HUDEP-2 (cell line): ENCODE data around the gene SZT2.
"Not testable (repeated sequence)": the region's sequence is repeated elsewhere in the genome, so short reads cannot be mapped to it uniquely, and the experiment has no call there.

ENCODE experiments used
- DNase-seq, 76 experiments: peaks; one replicate each; lab custom pipeline; 2025; ENCODE audit not compliant: unreplicated experiment in 76 of 76; lab: John Stamatoyannopoulos, UW

The SZT2 gene

GRCh38 chr1:43383449-43383848, 6.2 kb upstream of the SZT2 start:
- peak in 1 of 76 experiments; percentile 7 for DNase-seq

- DNase-seq = no peak
These were observed 3.0 kb upstream of the SZT2 start for GRCh38 chr1:43386676-43387075.

GRCh38 chr1:43387976-43388599, 1.6 kb upstream of the SZT2 start:
- DNase-seq = no peak

- no peak for DNase-seq
These were observed 1.1 kb upstream of the SZT2 start for GRCh38 chr1:43388613-43389012.

- no peak for DNase-seq
These were observed 3.0 kb downstream of the SZT2 start for GRCh38 chr1:43392702-43393101.

DNA sequence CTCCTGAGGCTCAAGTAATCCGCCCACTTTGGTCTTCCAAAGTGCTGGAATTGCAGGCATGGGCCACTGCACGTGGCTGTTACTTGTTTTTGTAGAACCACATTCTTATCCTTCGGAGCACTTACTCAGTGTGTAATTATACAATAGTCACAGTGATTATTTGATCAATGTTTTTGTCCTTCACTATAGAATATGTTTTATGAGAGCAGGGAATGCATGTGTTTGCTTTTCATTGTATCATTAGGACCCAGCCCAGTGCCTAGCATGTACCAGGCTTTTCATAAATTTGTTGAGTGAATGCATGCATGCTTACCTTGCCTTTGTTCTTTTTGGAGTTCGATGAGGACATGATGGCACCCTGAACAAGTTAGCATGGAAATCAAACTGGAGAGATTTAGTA, 5.8 kb downstream of the SZT2 start:
- DNase-seq = no peak

GRCh38 chr1:43396059-43396458, 6.4 kb downstream of the SZT2 start:
- DNase-seq = no peak

- peak in 3 of 76 experiments; percentile 10 to 49 (median 21) for DNase-seq
These were observed 8.5 kb downstream of the SZT2 start for GRCh38 chr1:43398227-43398626.

DNA sequence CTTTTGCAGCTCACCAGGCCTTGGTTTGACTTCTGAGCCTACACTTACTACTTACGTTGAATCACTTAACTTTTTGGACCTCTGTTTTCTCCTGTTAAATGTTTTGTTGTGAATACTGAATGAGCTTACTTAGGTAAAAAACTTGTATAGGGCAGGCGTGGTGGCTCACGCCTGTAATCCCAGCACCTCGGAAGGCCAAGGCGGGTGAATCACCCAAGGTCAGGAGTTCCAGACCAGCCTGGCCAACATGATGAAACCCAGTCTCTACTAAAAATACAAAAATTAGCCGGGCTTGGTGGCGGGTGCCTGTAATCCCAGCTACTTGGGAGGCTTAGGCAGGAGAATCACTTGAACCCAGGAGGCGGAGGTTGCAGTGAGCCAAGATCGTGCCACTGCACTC, 10.7 kb downstream of the SZT2 start:
- DNase-seq = not testable (repeated sequence)

- peak in 4 of 76 experiments; percentile 14 to 38 (median 24) for DNase-seq
These were observed 12.6 kb downstream of the SZT2 start for GRCh38 chr1:43402089-43402865.

GRCh38 chr1:43404353-43404752, 14.7 kb downstream of the SZT2 start:
- DNase-seq = no peak

DNA sequence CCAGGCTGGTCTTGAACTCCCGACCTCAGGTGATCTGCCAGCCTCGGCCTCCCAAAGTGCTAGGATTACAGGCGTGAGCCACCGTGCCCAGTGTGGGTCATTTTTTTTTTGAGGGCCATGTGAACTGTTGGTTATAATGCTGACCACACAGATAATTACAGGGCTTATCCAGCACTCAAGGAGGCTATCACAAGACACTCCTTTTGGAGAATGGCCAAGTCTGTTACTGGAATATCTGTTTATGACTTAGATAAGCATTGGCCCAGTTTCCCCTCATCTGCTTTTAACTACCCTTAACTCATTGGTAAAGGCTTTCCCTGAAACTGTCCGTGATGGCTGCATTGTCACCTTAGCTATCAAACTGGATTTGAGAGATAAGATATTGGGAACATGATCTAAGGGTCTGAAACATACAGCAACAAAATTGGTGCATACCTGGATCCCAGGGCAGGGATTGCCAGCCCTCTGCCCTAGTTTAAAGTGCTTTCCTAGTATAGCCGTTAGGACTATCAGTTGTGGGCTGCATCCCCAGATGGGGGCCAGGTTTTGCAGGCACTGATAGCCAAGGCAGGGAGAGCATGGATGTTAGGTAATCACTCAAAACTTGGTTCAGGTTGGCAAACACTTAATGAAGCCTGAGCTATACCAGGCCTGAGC, 15.6 kb downstream of the SZT2 start:
- peak in 74 of 76 experiments; percentile 9 to 96 (median 67) for DNase-seq

- no peak for DNase-seq
These were observed 16.2 kb downstream of the SZT2 start for GRCh38 chr1:43405876-43406234.

DNA sequence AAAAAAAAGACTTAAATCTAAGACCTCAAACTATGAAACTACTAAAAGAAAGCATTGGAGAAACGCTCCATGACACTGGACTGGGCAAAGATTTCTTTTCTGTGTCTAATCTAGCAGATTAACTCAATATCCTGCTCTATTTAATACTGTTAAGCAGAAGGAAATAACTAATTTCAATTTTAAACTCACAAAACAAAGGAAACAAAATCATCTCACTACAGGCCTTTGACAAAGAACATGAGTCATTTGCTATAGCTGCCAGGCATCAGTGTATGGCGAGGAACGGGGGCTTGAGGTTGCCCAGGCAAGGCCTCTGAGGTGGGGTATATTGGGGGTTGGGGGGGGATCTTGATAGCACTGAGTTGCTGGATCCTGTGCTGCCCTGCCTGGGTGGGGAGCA, 20.9 kb downstream of the SZT2 start:
- no peak for DNase-seq

DNA sequence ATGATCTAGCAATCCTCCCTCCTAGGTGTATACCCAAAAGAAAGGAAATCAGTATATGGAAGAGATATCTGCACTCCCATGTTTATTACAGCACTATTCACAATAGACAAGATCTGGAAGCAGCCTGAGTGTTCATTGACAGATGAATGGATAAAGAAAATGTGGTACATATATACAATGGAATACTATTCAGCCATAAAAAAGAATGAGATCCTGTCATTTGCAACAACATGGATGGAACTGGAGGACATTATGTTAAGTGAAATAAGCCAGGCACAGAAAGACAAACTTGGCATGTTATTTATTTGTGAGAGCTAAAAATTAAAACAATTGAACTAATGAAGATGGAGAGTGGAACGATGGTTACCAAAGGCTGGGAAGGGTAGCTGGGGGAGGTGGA, 23.7 kb downstream of the SZT2 start:
- not testable (repeated sequence) for DNase-seq

GRCh38 chr1:43414634-43415223, 25.0 kb downstream of the SZT2 start:
- DNase-seq = peak in 63 of 76 experiments; percentile 1 to 79 (median 52)

DNA sequence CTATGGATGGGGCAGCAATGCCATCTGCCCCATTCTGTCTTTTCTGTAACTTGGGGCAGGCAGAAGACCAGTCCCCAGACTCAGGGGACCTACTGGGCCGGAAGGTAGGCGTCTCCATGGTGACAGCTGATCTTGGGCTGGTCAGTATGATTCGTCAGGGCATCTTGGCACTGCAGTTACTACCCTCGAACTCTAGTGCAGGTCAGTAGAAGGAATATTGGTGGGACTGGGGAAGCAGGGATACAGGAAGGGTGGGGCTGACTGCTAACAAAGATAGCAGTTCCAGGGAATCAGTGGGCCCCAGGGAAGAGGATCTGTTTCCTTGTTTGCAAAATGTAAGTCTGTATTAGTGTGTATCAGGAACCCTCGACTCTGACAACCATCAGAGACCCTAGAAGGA, 26.2 kb downstream of the SZT2 start:
- no peak for DNase-seq

GRCh38 chr1:43418858-43419257, 29.2 kb downstream of the SZT2 start:
- DNase-seq = no peak

DNA sequence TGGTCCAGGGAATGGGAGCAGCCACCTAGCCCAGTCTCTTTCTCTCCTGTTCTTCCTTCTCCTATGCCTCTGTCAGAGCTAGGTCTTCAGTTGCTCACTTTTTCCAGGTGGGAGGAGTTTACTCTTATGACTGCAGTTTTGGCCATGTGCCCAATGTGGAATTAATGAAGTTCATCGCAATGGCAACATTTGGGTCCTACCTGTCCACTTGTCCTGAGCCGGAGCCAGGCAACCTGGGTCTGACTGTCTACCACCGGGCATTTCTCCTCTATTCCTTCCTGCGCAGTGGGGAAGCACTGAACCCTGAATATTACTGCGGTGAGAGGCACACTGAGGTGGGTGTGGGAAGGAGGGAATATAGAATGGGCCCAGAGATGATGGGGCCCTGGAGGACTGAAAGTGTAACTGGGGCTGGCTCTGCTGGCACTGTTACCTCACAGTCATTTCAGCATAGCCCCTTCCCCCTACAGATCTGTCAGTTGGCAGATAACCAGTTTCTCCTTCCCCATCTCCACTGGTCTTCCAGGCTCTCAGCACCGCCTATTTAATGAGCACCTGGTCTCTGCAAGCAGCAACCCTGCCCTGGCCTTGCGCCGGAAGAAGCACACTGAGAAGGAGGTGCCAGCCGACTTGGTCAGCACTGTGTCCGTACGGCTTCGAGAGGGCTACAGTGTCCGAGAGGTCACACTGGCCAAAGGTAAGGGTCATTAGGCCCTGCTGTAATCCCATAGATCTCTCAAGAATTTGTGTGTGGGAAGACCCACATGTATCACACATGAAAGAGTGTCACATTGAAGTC, 30.1 kb downstream of the SZT2 start:
- no peak for DNase-seq

DNA sequence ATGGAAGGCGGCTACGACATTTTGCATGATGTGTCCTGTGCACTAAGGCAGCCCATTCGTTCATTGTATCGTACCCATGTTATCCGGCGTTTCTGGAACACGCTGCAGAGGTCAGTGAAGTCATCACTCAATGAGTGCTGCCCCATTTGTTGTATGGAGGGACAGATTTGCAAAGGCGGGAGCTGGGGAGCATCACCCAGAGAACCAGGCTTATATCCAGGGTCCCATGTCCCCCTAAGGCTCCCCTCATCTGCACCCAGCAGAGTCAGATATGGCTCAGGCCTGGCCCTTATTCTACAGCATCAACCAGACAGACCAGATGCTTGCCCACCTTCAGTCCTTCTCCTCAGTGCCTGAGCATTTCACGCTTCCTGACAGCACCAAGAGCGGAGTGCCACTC, 31.2 kb downstream of the SZT2 start:
- DNase-seq = no peak

GRCh38 chr1:43421396-43421795, 31.7 kb downstream of the SZT2 start:
- DNase-seq = no peak
